CD4-positive, alpha-beta T cell (primary cell): ENCODE measurements around the gene TIMM10B. TPM values are rescaled to one million over a fixed set of nuclear protein-coding genes. Genes with fewer than 3 reads are reported as not detected.
A peak's percentile ranks its signal among the peaks of the same experiment; 100 is the strongest.

Source experiments
- ATAC-seq: fragments of 200-7000 bp; cut with Tn5 transposase; one replicate; pipeline ENCODE4 v1.10.0; 2022; ENCODE audit warnings: mild to moderate bottlenecking; ENCODE audit not compliant: poor library complexity
- CTCF ChIA-PET: fragments of 350-600 bp; sonication (Branson Sonifier 250); formaldehyde crosslinking; loops from one replicate; lab custom pipeline; 2021; ENCODE audit warnings: antibody characterized with exemption, inconsistent platforms; lab: Charles Lee
- POLR2A ChIA-PET: fragments of 350-600 bp; sonication (Branson Sonifier 250); formaldehyde crosslinking; loops from one replicate; lab custom pipeline; 2021; ENCODE audit warnings: antibody characterized with exemption, inconsistent platforms; lab: Charles Lee
- DNase-seq, 14 experiments: peaks; one replicate each; pipeline ENCODE4 v3.0.0-alpha.2; 2013 to 2020; ENCODE audit warnings: mixed read lengths in 2 of 14
- H3K27ac ChIP-seq, 2 donors: one replicate each; pipeline versions ENCODE4 v1.5.1 to v1.7.0; 2013; ENCODE audit warnings: low read length in 2 of 2, low read depth in 1 of 2, mild to moderate bottlenecking in 1 of 2
- H3K27me3 ChIP-seq, 2 experiments: 1 replicate in 1 of 2; 2 replicates in 1 of 2; pipeline versions ENCODE4 v1.6.1 to v1.7.0; 2013; ENCODE audit warnings: low read length in 2 of 2, control low read depth in 1 of 2, mild to moderate bottlenecking in 1 of 2, moderate library complexity in 1 of 2; ENCODE audit not compliant: insufficient read depth in 2 of 2, control insufficient read depth in 1 of 2
- H3K36me3 ChIP-seq: one replicate; pipeline ENCODE4 v1.6.1; 2013; ENCODE audit warnings: low read length, control low read depth; ENCODE audit not compliant: insufficient read depth
- H3K4me1 ChIP-seq: one replicate; pipeline ENCODE4 v1.6.1; 2013; ENCODE audit warnings: low read length, control low read depth; ENCODE audit not compliant: insufficient read depth
- H3K4me3 ChIP-seq: one replicate; pipeline ENCODE4 v1.5.1; 2013; ENCODE audit warnings: mild to moderate bottlenecking, low read length, moderate library complexity
- H3K9me3 ChIP-seq, 2 experiments: 1 replicate in 1 of 2; 2 replicates in 1 of 2; pipeline versions ENCODE4 v1.6.1 to v1.7.0; 2013; ENCODE audit warnings: low read length in 2 of 2, mild to moderate bottlenecking in 2 of 2, control low read depth in 1 of 2, moderate library complexity in 1 of 2; ENCODE audit not compliant: control insufficient read depth in 1 of 2, insufficient read depth in 1 of 2
- H3K27ac Mint-ChIP-seq: one replicate; pipeline ENCODE4 v1.8.0; 2020; ENCODE audit warnings: mixed read lengths
- H3K27me3 Mint-ChIP-seq: one replicate; pipeline ENCODE4 v1.8.0; 2021; ENCODE audit warnings: mixed read lengths
- H3K36me3 Mint-ChIP-seq: one replicate; pipeline ENCODE4 v1.8.0; 2021; ENCODE audit warnings: low read depth, mixed read lengths
- H3K4me1 Mint-ChIP-seq: one replicate; pipeline ENCODE4 v1.8.0; 2021; ENCODE audit warnings: low read depth, mixed read lengths
- H3K4me3 Mint-ChIP-seq: one replicate; pipeline ENCODE4 v1.8.0; 2020; ENCODE audit warnings: mild to moderate bottlenecking, mixed read lengths
- H3K9me3 Mint-ChIP-seq: one replicate; pipeline ENCODE4 v1.8.0; 2020; ENCODE audit warnings: mixed read lengths
- CTCF ChIP-seq: fragments of 200-600 bp; IDR thresholded peaks from one replicate; pipeline ENCODE4 v1.8.0; 2022; ENCODE audit warnings: antibody characterized with exemption, mild to moderate bottlenecking
- intact Hi-C, 2 experiments: fragments of 100-400 bp; cut with DNase I in 1 of 2; cut with micrococcal nuclease in 1 of 2; formaldehyde crosslinking; loops; one replicate each; pipeline versions ENCODE4 v1.15.1 to v1.9.0; 2023 to 2025; cut with DNase I, micrococcal nuclease
- total RNA-seq, 174 experiments: library from RNA in 2 of 174; stranded (reverse) in 2 of 174; gene quantifications; one replicate each; pipeline ENCODE4 v1.2.3 and lab custom pipeline; 2021 to 2026

TIMM10B gene
- total RNA-seq, 2 experiments from 2014 or later: 68.5 to 68.6 TPM

- Histone ChIP-seq H3K27me3 (no peaks in the 10 kb centered on the region), H3K4me1 (no peaks in the 10 kb centered on the region), H3K27ac (no peak overlapping the region), H3K36me3 (peaks cover 52% of the 10 kb centered on the region), H3K4me3 (no peak overlapping the region), H3K9me3 (no peaks in the 10 kb centered on the region)
- no peaks in the 10 kb centered on the region for H3K9me3 Mint-ChIP-seq
- no peak for DNase-seq
- no peak overlapping the region for H3K27ac Mint-ChIP-seq
- TF ChIP-seq CTCF: no peak
- ChIA-PET POLR2A (no interaction called here), CTCF (interaction anchor here (1.3 kb wide), 2 partner anchors 59 to 119 kb away, joined by 4 read pairs; no protein-coding TSS in a partner anchor)
- no peak overlapping the region for H3K4me3 Mint-ChIP-seq
- intact Hi-C loops: no loop called here
- H3K4me1 Mint-ChIP-seq: peaks cover 23% of the 10 kb centered on the region
- no peaks in the 10 kb centered on the region for H3K27me3 Mint-ChIP-seq
- H3K36me3 Mint-ChIP-seq: peaks cover 78% of the 10 kb centered on the region
- no peak for ATAC-seq
Measured at GRCh38 chr11:6498121-6498520, 16.8 kb downstream of the TIMM10B start.

DNA sequence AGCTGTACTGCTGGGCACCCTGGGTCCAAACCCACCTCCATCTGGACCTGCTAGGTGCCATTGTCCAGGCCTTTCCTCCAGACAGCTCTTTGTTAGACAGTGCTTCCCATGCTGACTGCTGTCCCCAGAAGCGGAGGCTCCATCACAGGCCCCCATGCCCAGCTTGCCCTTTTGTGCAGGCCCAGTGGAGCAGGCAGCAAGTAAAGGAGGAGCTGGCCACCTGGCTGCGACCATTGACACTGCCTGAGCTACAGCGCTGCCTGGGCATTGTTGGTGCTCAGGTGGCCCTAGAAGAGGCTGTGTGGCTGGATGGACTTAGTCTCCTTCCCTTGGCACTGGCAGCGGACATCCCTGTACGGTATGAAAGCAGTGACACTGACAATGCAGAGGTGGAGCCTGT is 17.2 kb downstream of the TIMM10B start:
- H3K27me3 Mint-ChIP-seq: no peaks in the 10 kb centered on the region
- Histone ChIP-seq H3K36me3 (peaks cover 52% of the 10 kb centered on the region), H3K9me3 (no peaks in the 10 kb centered on the region), H3K27me3 (no peaks in the 10 kb centered on the region), H3K4me1 (no peaks in the 10 kb centered on the region), H3K27ac (no peak overlapping the region), H3K4me3 (no peak overlapping the region)
- peaks cover 19% of the 10 kb centered on the region for H3K4me1 Mint-ChIP-seq
- H3K36me3 Mint-ChIP-seq: peaks cover 78% of the 10 kb centered on the region
- intact Hi-C loops: no loop called here
- CTCF ChIA-PET: interaction anchor here (1.3 kb wide), 2 partner anchors 59 to 119 kb away, joined by 4 read pairs; no protein-coding TSS in a partner anchor
- no peak for ATAC-seq
- POLR2A ChIA-PET: interaction anchor here (1.0 kb wide), 1 partner anchor 106 kb away, joined by 3 read pairs; no protein-coding TSS in a partner anchor
- no peaks in the 10 kb centered on the region for H3K9me3 Mint-ChIP-seq
- TF ChIP-seq CTCF: no peak
- DNase-seq: no peak
- no peak overlapping the region for H3K4me3 Mint-ChIP-seq
- H3K27ac Mint-ChIP-seq: no peak overlapping the region

DNA sequence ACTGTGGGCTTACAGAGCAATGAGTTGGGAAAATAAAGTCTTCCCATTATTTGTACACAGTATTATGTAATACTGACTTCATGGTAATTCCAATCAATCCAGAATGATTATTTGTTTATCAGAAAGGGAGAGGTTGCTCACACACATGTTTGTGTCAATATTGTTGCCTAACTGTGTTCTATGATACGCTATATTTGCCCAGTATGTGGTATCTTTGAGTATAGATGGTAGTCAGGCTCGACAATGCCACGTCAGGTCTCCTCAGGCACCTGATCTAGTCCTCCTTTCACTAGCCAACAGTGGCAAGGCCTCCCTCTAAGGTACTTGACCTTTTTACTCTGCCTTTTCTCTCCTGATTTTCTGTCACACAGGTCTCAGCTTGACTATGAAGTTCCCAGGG is 21.1 kb downstream of the TIMM10B start:
- Histone ChIP-seq H3K27me3 (no peaks in the 10 kb centered on the region), H3K4me3 (no peak overlapping the region), H3K4me1 (no peaks in the 10 kb centered on the region), H3K36me3 (peaks cover 33% of the 10 kb centered on the region), H3K9me3 (no peaks in the 10 kb centered on the region), H3K27ac (no peak overlapping the region)
- Mint-ChIP-seq H3K27me3 (no peaks in the 10 kb centered on the region), H3K4me1 (peaks cover 5% of the 10 kb centered on the region), H3K27ac (peak overlapping the region; percentile 21), H3K4me3 (no peak overlapping the region), H3K36me3 (peaks cover 75% of the 10 kb centered on the region), H3K9me3 (no peaks in the 10 kb centered on the region)
- ChIA-PET POLR2A (no interaction called here), CTCF (interaction anchor here (1.4 kb wide), 1 partner anchor 149 kb away, joined by 3 read pairs; no protein-coding TSS in a partner anchor)
- no peak for DNase-seq
- no peak for TF ChIP-seq CTCF
- ATAC-seq: no peak
- intact Hi-C loops: no loop called here
